ENCODE results near the gene TENM3.
"Not testable (repeated sequence)": the region's sequence is repeated elsewhere in the genome, so short reads cannot be mapped to it uniquely, and the experiment has no call there.

Gene TENM3

GRCh38 chr4:182812916-182813315 is 569.7 kb downstream of the TENM3 start:
- Histone ChIP-seq H3K79me2 (ENCODE audit: low read length) (no peaks in the 10 kb centered on the region), H3K4me1 (ENCODE audit: low read length) (peaks cover 12% of the 10 kb centered on the region), H3K9me3 (replicated peaks; ENCODE audit: insufficient read depth, low read length) (no peaks in the 10 kb centered on the region), H4K20me1 (ENCODE audit: insufficient read depth, low read length) (no peaks in the 10 kb centered on the region), H3K27ac (ENCODE audit: low read length) (no peak overlapping the region), H3K9me2 (replicated peaks; ENCODE audit: insufficient read depth, low read length) (no peaks in the 10 kb centered on the region), H3K4me2 (ENCODE audit: low read depth, low read length) (no peak overlapping the region), H2AFZ (ENCODE audit: low read length) (no peak overlapping the region), H3K27me3 (replicated peaks; ENCODE audit: insufficient read depth, low read length) (no peaks in the 10 kb centered on the region), H3K4me3 (ENCODE audit: low read length) (no peak overlapping the region), H3K36me3 (replicated peaks; ENCODE audit: insufficient read depth, low read length) (no peaks in the 10 kb centered on the region), H3F3A (ENCODE audit: insufficient read depth, low read length) (no peaks in the 10 kb centered on the region; the same call in 1 of the 2 replicates), H3K9ac (ENCODE audit: low read length) (no peak overlapping the region)
- TF ChIP-seq CTCF (IDR thresholded peaks at IDR 0.05; ENCODE audit: low read length) (no peak), EZH2 (optimal IDR thresholded peaks at IDR 0.05; ENCODE audit: low read depth, low read length) (no peak), EZH2phosphoT487 (IDR thresholded peaks at IDR 0.05; ENCODE audit: low read length) (no peak)
- no peak for DNase-seq

GRCh38 chr4:182814065-182814464 is 570.9 kb downstream of the TENM3 start:
- H3K9me2 ChIP-seq (replicated peaks; ENCODE audit: insufficient read depth, low read length); H3K4me3 ChIP-seq (ENCODE audit: low read length); H3K9ac ChIP-seq (ENCODE audit: low read length); H3F3A ChIP-seq (ENCODE audit: insufficient read depth, low read length); H3K79me2 ChIP-seq (ENCODE audit: low read length); H2AFZ ChIP-seq (ENCODE audit: low read length); H3K27ac ChIP-seq (ENCODE audit: low read length); H3K27me3 ChIP-seq (replicated peaks; ENCODE audit: insufficient read depth, low read length); H3K9me3 ChIP-seq (replicated peaks; ENCODE audit: insufficient read depth, low read length); DNase-seq; H3K4me2 ChIP-seq (ENCODE audit: low read depth, low read length); H4K20me1 ChIP-seq (ENCODE audit: insufficient read depth, low read length); H3K36me3 ChIP-seq (replicated peaks; ENCODE audit: insufficient read depth, low read length): not testable (repeated sequence)
- H3K4me1 ChIP-seq (ENCODE audit: low read length) = peaks cover 12% of the 10 kb centered on the region

GRCh38 chr4:182818926-182819730 is 575.9 kb downstream of the TENM3 start:
- H4K20me1 ChIP-seq (ENCODE audit: insufficient read depth, low read length) = no peaks in the 10 kb centered on the region
- no peak overlapping the region for H3K27ac ChIP-seq (ENCODE audit: low read length)
- no peaks in the 10 kb centered on the region for H3K9me2 ChIP-seq (replicated peaks; ENCODE audit: insufficient read depth, low read length)
- no peak overlapping the region for H3K4me3 ChIP-seq (ENCODE audit: low read length)
- TF ChIP-seq EZH2phosphoT487 (IDR thresholded peaks at IDR 0.05; ENCODE audit: low read length) = no peak
- H3K4me2 ChIP-seq (ENCODE audit: low read depth, low read length) = no peak overlapping the region
- no peaks in the 10 kb centered on the region for H3K79me2 ChIP-seq (ENCODE audit: low read length)
- H3K36me3 ChIP-seq (replicated peaks; ENCODE audit: insufficient read depth, low read length) = no peaks in the 10 kb centered on the region
- no peaks in the 10 kb centered on the region for H3K9me3 ChIP-seq (replicated peaks; ENCODE audit: insufficient read depth, low read length)
- no peak for DNase-seq
- H3K9ac ChIP-seq (ENCODE audit: low read length) = no peak overlapping the region
- no peaks in the 10 kb centered on the region for H3K27me3 ChIP-seq (replicated peaks; ENCODE audit: insufficient read depth, low read length)
- no peaks in the 10 kb centered on the region for H3F3A ChIP-seq (ENCODE audit: insufficient read depth, low read length)
- peaks cover 5% of the 10 kb centered on the region; the same call in 1 of the 2 replicates for H3K4me1 ChIP-seq (ENCODE audit: low read length)
- H2AFZ ChIP-seq (ENCODE audit: low read length) = no peak overlapping the region

GRCh38 chr4:182819751-182820150 is 576.5 kb downstream of the TENM3 start:
- peaks cover 5% of the 10 kb centered on the region; the same call in 1 of the 2 replicates for H3K4me1 ChIP-seq (ENCODE audit: low read length)
- no peaks in the 10 kb centered on the region for H3K79me2 ChIP-seq (ENCODE audit: low read length)
- H4K20me1 ChIP-seq (ENCODE audit: insufficient read depth, low read length) = no peaks in the 10 kb centered on the region
- no peak for DNase-seq
- no peak overlapping the region for H2AFZ ChIP-seq (ENCODE audit: low read length)
- no peaks in the 10 kb centered on the region for H3K9me2 ChIP-seq (replicated peaks; ENCODE audit: insufficient read depth, low read length)
- no peak overlapping the region for H3K4me2 ChIP-seq (ENCODE audit: low read depth, low read length)
- H3K9me3 ChIP-seq (replicated peaks; ENCODE audit: insufficient read depth, low read length) = no peaks in the 10 kb centered on the region
- no peak overlapping the region for H3K27ac ChIP-seq (ENCODE audit: low read length)
- no peaks in the 10 kb centered on the region for H3K36me3 ChIP-seq (replicated peaks; ENCODE audit: insufficient read depth, low read length)
- H3K4me3 ChIP-seq (ENCODE audit: low read length) = no peak overlapping the region
- TF ChIP-seq EZH2phosphoT487 (IDR thresholded peaks at IDR 0.05; ENCODE audit: low read length) (no peak), EZH2 (optimal IDR thresholded peaks at IDR 0.05; ENCODE audit: low read depth, low read length) (no peak), CTCF (IDR thresholded peaks at IDR 0.05; ENCODE audit: low read length) (no peak)
- no peaks in the 10 kb centered on the region for H3F3A ChIP-seq (ENCODE audit: insufficient read depth, low read length)
- no peaks in the 10 kb centered on the region for H3K27me3 ChIP-seq (replicated peaks; ENCODE audit: insufficient read depth, low read length)
- no peak overlapping the region for H3K9ac ChIP-seq (ENCODE audit: low read length)

Data from MM.1S (cell line).